Measurements from ENCODE around the gene RAMAC.

RAMAC gene

GRCh38 chr15:83011271-83012075, 25.5 kb downstream of the RAMAC start, which contains the start of gene C15orf40:
Gene C15orf40 (minus strand): TSS chr15:83011639. CDS start chr15:83011607, 32 bp downstream.
- peak within 1 kb of the TSS; percentile 93 for H3K4me3 ChIP-seq (replicated peaks; ENCODE audit: low read depth, low read length)
- DNase-seq (ENCODE audit: extremely low read depth, low read depth) = peak; percentile 66
- TF ChIP-seq CTCF (IDR thresholded peaks at IDR 0.05; ENCODE audit: low read depth, low read length, missing control alignments) = peak; percentile 46

GRCh38 chr15:83012076-83012426, 26.0 kb downstream of the RAMAC start:
- peak overlapping the region; percentile 93 for H3K4me3 ChIP-seq (replicated peaks; ENCODE audit: low read depth, low read length)
- no peak for TF ChIP-seq CTCF (IDR thresholded peaks at IDR 0.05; ENCODE audit: low read depth, low read length, missing control alignments)
- no peak for DNase-seq (ENCODE audit: extremely low read depth, low read depth)

DNA sequence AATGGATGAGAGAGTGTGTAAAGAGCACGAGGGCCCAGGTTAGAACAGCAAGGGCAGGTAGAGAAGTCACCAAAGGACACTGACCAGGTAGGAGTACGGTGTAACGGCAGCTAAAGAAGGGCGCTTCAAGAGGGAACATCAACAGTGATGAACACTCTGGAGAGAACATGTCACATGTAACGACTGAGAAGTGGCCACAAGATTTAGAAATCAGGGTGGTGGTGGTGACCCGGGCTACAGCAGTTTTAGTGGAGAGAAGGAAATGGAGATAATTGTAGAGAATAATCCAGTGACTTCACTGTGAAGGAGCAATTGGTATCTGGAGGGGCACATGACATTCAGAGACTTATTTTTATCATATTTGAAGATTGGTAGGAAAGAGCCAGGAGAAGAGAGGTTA, 26.6 kb downstream of the RAMAC start:
- no peak for DNase-seq (ENCODE audit: extremely low read depth, low read depth)
- TF ChIP-seq CTCF (IDR thresholded peaks at IDR 0.05; ENCODE audit: low read depth, low read length, missing control alignments) = no peak
- H3K4me3 ChIP-seq (replicated peaks; ENCODE audit: low read depth, low read length) = peak overlapping the region; percentile 93; the same call in 1 of the 2 replicates

DNA sequence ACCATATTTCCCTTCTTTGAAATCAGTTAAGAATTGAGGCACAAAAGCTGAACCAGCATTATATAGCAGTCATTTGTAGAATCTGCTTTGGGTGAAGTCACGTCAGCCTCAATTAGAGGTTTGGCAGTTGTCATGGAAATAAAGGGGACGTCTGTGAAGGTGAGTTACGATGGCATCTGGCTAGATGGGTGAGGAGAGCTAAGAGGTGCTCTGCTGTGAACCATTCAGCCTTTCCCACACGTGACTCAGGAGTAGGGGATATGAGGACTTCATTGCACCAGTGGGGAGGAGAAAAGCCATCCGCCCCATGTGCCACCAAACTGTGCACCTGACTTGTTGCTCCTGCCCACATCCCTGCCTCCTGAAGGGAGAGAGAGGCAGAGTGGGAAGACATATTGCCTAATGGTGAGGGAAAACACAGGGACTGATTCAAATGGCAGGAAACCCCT, 28.2 kb downstream of the RAMAC start:
- DNase-seq (ENCODE audit: extremely low read depth, low read depth) = no peak
- TF ChIP-seq CTCF (IDR thresholded peaks at IDR 0.05; ENCODE audit: low read depth, low read length, missing control alignments) = no peak
- no peak overlapping the region for H3K4me3 ChIP-seq (replicated peaks; ENCODE audit: low read depth, low read length)

DNA sequence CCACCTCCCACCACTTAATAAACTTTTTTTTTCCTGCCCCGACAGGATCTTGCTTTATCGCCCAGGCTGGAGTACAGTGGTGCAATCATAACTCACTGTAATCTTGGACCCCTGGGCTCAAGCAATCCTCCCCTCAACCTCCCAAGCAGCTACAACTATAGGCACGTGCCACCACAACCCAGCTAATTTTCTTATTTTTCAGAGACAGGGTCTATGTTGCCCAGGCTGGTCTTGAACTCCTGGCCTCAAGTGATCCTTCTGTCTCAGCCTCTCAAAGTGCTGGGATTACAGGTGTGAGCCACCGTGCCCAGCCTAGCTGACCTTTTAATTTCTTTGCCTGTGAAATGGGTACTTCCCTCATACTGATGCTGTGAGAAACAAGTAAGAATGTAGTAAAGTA, 29.4 kb downstream of the RAMAC start:
- no peak overlapping the region for H3K4me3 ChIP-seq (replicated peaks; ENCODE audit: low read depth, low read length)
- TF ChIP-seq CTCF (IDR thresholded peaks at IDR 0.05; ENCODE audit: low read depth, low read length, missing control alignments) = no peak
- DNase-seq (ENCODE audit: extremely low read depth, low read depth) = no peak

DNA sequence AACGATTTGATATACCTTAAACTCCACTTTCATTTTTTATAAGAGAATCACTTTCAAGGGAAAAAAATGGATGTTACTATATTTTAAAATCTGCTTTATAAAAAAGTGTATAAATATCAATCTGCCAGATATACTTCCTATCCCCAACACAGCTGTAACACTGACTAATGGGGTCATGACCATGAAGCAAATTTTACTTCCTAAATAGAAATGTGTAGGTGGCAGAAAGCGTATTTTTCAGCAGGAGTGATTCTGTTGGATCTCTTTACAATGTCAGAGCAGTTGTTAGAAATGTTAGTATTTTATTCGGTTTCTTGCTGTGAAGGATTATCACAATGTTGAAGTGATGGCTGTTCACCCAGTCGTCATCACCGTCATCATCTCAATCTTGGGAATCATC, 30.9 kb downstream of the RAMAC start:
- H3K4me3 ChIP-seq (replicated peaks; ENCODE audit: low read depth, low read length) = no peak overlapping the region
- TF ChIP-seq CTCF (IDR thresholded peaks at IDR 0.05; ENCODE audit: low read depth, low read length, missing control alignments) = no peak
- no peak for DNase-seq (ENCODE audit: extremely low read depth, low read depth)
